ENCODE data around the gene CEPT1.
"Not testable (repeated sequence)": the region's sequence is repeated elsewhere in the genome, so short reads cannot be mapped to it uniquely, and the experiment has no call there.

The CEPT1 gene

DNA sequence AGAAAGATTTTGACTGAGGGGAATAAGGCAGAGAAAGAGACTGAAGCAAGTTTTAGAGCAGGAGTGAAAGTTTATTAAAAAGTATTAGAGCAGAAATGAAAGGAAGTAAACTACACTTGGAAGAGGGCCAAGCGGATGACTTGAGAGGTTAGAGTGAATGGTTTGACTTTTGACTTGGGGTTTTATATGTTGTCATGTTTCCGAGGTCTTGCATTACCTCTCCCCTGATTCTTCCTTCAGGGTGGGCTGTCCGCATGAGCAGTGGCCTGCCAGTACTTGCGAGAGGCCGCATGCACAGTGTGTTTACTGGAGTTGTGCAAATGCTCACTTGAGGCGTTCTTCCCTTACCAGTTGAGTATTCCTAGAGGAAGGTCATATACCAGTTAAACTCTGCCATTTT lies 73.4 kb downstream of the CEPT1 start:
- no peak for DNase-seq

- DNase-seq: no peak
These were observed 74.2 kb downstream of the CEPT1 start for GRCh38 chr1:111214074-111214801.

GRCh38 chr1:111214884-111215283 lies 74.9 kb downstream of the CEPT1 start:
- no peak for DNase-seq

GRCh38 chr1:111215285-111215684 lies 75.3 kb downstream of the CEPT1 start:
- not testable (repeated sequence) for DNase-seq

- no peak for DNase-seq
These were observed 76.7 kb downstream of the CEPT1 start for GRCh38 chr1:111216751-111217150.

DNA sequence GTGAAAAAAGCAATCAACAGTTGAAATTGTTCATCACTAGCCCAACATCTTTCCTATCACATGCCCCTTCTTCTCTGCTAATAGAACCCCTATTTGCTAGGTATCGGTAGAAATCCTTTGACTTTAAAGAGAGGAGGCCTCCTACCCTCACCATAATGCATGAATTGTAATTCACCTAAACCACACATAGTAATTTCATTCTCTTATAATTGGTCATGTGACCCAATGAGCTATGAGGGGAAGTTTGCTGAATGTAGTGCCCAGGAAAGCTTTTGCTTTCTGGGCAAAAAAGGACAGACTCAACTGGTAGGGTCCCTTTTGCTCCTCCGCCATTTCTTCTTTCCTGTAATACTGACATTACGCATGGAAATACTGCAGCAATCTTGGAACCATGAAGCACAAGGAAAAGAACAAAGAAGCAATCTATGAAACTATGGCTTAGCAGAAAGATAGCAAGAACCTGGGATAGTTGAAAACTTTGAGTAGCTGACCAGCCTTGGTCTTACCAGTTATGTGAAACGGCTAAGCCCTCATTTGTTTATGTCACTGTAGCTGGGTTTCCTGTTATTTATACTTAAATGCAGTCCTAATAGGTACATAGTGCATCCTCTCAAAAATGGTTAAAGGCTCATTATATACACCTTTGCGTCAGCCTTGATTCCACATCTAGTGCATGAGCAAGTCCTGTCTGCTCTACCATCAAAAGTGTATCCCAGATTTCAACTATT lies 77.3 kb downstream of the CEPT1 start:
- DNase-seq: no peak

- no peak for DNase-seq
These were observed 78.9 kb downstream of the CEPT1 start for GRCh38 chr1:111218701-111219556.

DNA sequence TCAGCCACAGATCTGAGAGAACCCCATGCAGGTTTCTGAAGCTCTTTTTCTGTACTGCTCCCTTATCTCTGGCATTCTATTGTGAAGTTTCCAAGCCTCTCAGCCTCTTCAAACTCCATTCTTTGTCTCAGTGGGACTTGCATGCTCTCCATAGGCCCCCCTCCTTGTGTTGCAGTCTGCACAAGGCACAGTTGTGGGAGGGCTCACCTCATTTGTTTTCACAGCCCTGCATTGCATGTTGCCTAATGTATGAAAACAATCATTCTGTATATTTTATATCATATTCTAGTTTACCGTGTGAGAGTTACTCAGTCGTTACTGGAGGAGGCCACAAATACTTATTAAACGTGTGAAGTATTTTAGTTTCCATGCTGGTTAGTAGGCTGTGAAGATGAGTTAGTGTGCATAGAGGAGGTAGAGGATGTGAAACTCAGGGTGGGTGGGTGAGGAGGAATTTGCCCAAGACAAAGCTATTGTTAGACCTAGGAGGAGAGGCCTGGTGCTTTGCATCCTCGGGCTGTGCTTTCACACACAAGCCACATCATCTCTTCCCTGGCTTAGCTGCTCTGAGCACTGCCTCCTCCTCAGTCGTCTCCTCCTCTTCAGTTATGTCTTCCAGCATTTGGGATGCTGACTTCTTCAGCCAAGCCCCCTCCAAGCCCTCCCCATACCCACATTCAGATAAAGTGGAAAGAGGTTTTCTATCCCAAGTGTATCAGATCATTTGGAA lies 79.7 kb downstream of the CEPT1 start:
- DNase-seq: no peak

DNA sequence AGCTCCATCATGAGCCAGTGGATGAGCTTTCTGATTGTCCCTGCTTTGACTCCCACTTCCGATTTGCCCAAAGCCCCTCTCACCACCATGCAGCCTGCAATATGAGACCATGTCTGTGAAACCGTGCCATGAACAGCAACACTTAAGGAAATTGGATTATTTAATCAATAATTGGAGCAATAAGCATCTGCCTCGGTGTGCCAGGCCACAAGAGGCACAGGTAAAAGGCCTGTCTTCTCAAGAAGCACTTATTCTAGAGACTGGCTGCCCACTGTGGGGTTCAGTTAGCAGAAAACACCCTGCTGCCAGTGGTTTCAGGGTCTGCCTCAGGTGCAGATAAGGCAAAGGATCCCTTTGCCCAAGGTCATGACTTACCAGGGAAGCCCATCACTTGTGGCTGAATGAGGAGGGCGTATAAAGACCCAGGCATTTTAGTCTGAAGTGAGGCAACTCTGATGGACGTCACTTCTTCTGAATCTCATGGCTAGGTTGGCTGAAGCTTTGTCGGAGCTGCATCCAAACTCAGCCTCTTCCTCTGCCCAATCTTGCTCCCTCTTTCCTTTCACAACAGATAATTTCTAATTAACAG lies 80.4 kb downstream of the CEPT1 start:
- DNase-seq: no peak

DNA sequence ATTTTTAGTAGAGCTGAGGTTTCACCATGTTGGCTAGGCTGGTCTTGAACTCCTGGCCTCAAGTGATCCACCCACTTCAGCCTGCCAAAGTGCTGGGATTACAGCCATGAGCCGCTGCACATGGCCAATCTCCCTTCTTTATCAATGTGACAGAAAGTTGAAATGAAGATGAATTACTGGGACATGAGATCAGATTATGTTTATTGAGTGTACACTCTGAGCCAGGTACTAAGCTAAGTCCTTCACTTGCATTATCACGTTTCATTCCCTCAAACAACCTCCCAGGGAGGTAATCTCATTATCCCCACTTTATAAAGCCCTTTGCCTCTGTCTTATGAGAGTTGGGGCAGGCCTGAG lies 81.2 kb downstream of the CEPT1 start:
- no peak for DNase-seq

DNA sequence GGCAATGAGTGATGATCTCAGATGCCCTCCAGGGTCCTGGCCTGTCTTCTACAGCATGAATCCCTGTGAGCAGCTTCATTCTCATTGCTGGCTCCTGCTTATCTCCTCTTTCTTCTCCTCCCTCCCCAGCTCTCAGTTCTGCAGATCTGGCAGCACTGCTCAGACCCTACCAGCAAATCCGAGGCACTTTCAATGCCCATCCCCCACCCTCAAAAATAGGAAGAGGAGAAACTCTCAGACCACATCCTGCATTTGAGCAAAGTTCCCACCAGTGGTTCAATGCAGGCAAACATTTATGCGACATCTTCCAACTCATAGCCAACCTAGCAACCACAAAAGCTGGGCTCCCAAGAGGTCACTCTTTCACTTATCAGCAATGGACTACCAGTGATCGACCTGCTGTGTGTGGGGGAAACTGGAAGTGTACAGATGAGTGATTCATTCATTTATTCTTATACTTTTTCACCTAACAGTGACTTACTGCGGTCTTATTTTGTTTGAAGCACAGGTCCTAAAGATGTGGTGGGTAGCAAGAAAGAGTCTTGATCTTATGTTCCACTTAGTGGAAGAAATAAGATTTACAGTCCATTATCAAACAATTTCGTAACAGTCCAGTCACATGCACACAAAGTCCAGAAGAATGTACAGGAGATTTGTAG lies 81.7 kb downstream of the CEPT1 start:
- DNase-seq: no peak

DNA sequence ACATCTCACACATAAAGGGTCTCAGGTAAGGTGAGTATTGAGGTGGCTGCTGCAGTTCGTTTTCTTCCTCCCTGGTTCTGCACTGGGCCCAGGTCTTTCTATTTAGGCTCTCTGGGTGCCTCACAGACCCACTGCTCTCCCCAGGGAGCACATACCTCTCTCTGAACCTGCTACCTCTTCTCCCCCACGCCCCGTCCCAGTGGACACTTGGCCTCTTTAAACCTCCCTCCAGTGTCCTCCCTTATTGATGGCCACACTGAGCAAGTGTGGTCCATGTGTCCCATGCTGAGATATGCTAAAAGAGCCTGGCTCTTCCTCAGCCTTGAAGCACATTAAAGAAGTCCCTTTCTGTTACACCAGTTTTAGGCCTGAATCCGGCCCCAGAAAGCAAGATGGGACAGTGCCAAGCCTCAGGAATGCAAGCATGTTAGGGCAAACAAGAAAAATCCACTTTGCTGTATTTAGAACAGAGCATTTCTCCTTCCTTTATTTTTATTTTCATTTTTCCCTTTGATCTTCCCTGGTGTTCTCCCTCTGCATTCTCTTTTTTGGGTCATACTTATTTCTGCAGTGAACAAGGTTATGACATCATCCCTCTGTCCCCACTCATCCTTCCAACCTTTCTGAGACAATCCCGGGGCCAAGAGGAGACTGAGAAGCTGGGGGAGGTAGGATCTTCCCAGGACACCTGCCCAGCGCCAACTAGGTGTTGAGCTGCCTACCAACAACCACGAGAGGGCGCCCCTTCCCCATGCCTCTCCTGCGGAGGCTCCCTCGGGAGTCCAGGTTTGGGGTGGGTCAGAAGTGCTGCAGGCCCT lies 82.5 kb downstream of the CEPT1 start:
- DNase-seq: no peak

DNA sequence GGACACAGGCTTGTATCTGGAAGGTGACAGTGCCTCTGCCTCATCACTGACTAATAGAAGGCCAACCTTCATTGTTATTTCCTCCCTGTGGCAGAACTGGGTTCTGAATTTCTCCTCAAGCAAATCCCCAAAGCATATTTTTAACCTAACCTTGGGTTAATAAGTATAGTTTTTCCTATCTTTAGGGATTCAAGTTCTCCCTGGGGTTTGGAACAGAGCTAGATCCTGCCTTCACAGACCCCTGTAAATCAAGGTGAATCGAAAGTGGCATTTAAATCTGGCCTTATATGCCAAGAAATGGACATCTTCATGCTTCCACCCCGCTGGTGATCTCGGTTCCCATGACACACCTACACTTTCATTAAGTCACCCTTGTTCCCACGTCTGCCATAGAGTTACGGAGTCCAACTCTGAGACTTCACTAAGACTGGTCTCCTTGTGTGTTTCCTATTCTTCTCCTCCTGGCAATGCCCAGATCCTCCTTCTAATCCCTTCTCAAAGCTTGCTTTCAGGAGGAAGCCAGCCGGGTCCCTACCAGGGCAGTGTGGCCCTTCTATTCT lies 83.2 kb downstream of the CEPT1 start:
- DNase-seq: no peak

DNA sequence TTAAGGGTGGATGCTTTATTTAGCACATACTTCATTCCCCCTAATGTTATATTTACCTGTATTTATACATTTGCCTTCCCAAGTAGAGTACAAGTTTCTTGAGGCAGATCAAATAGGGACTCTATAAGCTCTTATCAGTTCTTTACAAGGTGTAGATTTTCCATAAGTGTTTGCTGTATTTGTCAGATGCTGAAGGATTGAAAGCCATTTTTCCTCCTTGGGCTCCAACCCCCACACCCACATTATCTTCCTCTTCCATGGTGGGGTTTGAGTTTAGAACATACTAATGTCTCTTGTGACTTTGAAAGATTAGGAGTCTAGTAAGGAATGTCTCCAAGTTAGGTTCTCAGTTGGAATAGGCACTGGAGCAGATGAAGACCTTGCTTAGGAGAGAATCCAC lies 85.1 kb downstream of the CEPT1 start:
- DNase-seq: no peak

DNA sequence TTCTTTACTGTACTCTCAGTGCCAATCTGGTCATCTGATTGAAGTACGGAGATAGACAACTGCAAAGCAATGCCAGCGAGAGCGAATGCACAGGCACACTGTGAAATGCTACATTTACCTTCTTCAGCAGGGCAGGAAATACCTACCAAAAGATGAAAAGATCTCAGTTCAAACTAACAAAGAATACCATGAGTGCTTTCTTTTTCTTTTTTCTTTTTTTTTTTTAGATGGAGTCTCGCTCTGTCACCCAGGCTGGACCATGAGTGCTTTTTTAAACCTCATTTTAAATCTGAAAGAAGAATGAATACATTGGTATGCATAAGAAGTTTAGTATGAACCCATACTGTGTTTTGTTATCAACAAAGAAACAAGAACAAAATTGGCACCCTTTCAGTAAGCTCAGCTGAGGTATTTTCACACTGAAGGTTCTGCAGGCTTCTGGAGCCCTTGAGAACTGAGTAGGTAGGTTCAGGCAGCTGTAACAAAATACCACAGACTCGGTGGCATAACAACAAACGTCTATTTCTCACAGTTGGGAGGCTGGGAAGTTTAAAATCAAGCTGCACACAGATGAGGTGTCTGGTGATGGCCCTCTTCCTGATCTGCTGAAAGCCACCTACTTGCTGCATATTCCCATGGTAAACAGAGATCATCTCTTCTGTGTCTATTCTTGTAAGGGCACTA lies 85.8 kb downstream of the CEPT1 start:
- no peak for DNase-seq

GRCh38 chr1:111227434-111227833 lies 87.4 kb downstream of the CEPT1 start, which contains the start of gene CHI3L2:
Gene CHI3L2 (plus strand): TSS chr1:111227713. CDS start chr1:111227730, 17 bp downstream.
- DNase-seq: no peak

- DNase-seq: no peak
These were observed 88.1 kb downstream of the CEPT1 start for GRCh38 chr1:111227851-111228747.

GRCh38 chr1:111228748-111229126 lies 88.7 kb downstream of the CEPT1 start:
- DNase-seq: no peak

DNA sequence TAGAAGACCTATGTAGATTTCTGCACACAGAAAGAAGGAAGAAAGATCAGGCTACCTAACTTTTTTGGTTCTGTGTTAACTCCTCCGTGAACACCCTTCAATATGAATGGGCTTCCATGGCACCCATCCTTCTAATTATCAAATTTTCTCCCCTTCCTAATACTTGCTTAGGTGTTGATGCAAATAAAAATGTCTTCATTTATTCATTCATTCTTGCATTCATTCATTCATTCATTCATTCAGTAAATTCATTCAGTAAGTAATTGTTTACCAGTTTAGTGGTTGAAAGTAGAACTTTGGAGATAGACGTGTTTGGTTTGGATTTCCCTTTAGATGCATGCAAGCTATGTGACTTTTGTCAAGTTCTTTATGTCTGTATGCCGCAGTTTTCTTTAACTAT lies 92.1 kb downstream of the CEPT1 start:
- DNase-seq: no peak

All from 8988T (cell line).